K562 (cell line): ENCODE measurements around the gene RNF175. TPM values are rescaled to one million over a fixed set of nuclear protein-coding genes. Genes with fewer than 3 reads are reported as not detected.
A peak's percentile ranks its signal among the peaks of the same experiment; 100 is the strongest.

Experiments
- BRD9 ChIP-seq: fragments of 450-650 bp; IDR thresholded peaks from 2 replicates; pipeline ENCODE4 v1.6.1; 2018; ENCODE audit warnings: low read depth; ENCODE audit not compliant: partially characterized antibody
- ETV1 ChIP-seq: fragments of 450-650 bp; conservative IDR thresholded peaks from 2 replicates; pipeline ENCODE4 v1.6.1; 2016; ENCODE audit warnings: missing genetic modification characterization, control low read depth, low read depth, missing compliant biosample characterization
- FOXA3 ChIP-seq, 2 experiments: fragments of 450-650 bp in 1 of 2; sonication (generic) in 1 of 2; formaldehyde crosslinking; IDR thresholded peaks in 1 of 2; conservative IDR thresholded peaks in 1 of 2; 2 replicates each; pipeline versions ENCODE4 v1.4.0 to v1.8.0; 2020 to 2022; ENCODE audit warnings: mild to moderate bottlenecking in 2 of 2, missing genetic modification reagents in 1 of 2
- FOXM1 ChIP-seq, 2 experiments: fragments of 450-650 bp in 1 of 2; sonication (generic) in 1 of 2; formaldehyde crosslinking in 1 of 2; IDR thresholded peaks; 2 replicates each; pipeline versions ENCODE4 v1.6.1 to v1.9.0; 2017 to 2022; ENCODE audit warnings: low read depth in 2 of 2, mild to moderate bottlenecking in 2 of 2, missing genetic modification reagents in 1 of 2, moderate library complexity in 1 of 2
- GATAD2A ChIP-seq: fragments of 450-650 bp; IDR thresholded peaks from 2 replicates; pipeline ENCODE4 v1.6.1; 2017
- HCFC1 ChIP-seq: IDR thresholded peaks from 2 replicates; pipeline ENCODE4 v1.6.1; 2012; ENCODE audit warnings: low read depth, low read length, improper control_type of control experiment
- HDGF ChIP-seq: fragments of 450-650 bp; IDR thresholded peaks from 2 replicates; pipeline ENCODE4 v1.6.1; 2016
- KLF1 ChIP-seq: fragments of 450-650 bp; IDR thresholded peaks from 2 replicates; pipeline ENCODE4 v1.6.1; 2016; ENCODE audit warnings: missing genetic modification characterization, missing compliant biosample characterization
- L3MBTL2 ChIP-seq: fragments of 450-650 bp; IDR thresholded peaks from 2 replicates; pipeline ENCODE4 v1.6.1; 2016; ENCODE audit warnings: mild to moderate bottlenecking, moderate library complexity
- MAFF ChIP-seq: IDR thresholded peaks from 2 replicates; pipeline ENCODE4 v1.6.1; 2012; ENCODE audit warnings: low read length, improper control_type of control experiment
- MCM2 ChIP-seq: fragments of 450-650 bp; IDR thresholded peaks from 2 replicates; pipeline ENCODE4 v1.6.1; 2017; ENCODE audit warnings: low read depth, mild to moderate bottlenecking
- NCOA6 ChIP-seq: fragments of 450-650 bp; IDR thresholded peaks from 2 replicates; pipeline ENCODE4 v1.6.1; 2017; ENCODE audit warnings: mild to moderate bottlenecking
- NUFIP1 ChIP-seq: fragments of 450-650 bp; IDR thresholded peaks from 2 replicates; pipeline ENCODE4 v1.6.1; 2018; ENCODE audit not compliant: partially characterized antibody
- POLR2AphosphoS5 ChIP-seq: IDR thresholded peaks from 2 replicates; pipeline ENCODE4 v1.6.1; 2011; ENCODE audit warnings: mild to moderate bottlenecking, low read depth, low read length, moderate library complexity; ENCODE audit not compliant: control insufficient read depth, insufficient read depth
- POLR2G ChIP-seq: fragments of 200-400 bp; formaldehyde crosslinking; IDR thresholded peaks from 2 replicates; pipeline ENCODE4 v1.6.1; 2017; ENCODE audit warnings: low read depth, mild to moderate bottlenecking, antibody characterized with exemption, low read length, moderate library complexity
- PTTG1 ChIP-seq: fragments of 450-650 bp; IDR thresholded peaks from 2 replicates; pipeline ENCODE4 v1.6.1; 2016; ENCODE audit warnings: low read depth, mild to moderate bottlenecking, missing genetic modification characterization, missing compliant biosample characterization
- PURB ChIP-seq: sonication (generic); formaldehyde crosslinking; IDR thresholded peaks from 2 replicates; pipeline ENCODE4 v1.9.0; 2021; ENCODE audit warnings: low read depth, mild to moderate bottlenecking, missing genetic modification reagents
- SMAD3 ChIP-seq: fragments of 450-650 bp; formaldehyde crosslinking; conservative IDR thresholded peaks from 2 replicates; pipeline ENCODE4 v1.4.0; 2020; ENCODE audit warnings: mild to moderate bottlenecking
- SP2 ChIP-seq: IDR thresholded peaks from 2 replicates; pipeline ENCODE4 v1.6.1; 2011; ENCODE audit warnings: mild to moderate bottlenecking, low read depth, low read length, moderate library complexity; ENCODE audit not compliant: poor library complexity, severe bottlenecking; ENCODE audit errors: extremely low read depth
- SREBF1 ChIP-seq: fragments of 150-350 bp; IDR thresholded peaks from 2 replicates; pipeline ENCODE4 v1.6.1; 2014; ENCODE audit warnings: antibody characterized with exemption, low read depth, low read length, borderline replicate concordance
- STAT5A ChIP-seq: IDR thresholded peaks from 2 replicates; pipeline ENCODE4 v1.6.1; 2012; ENCODE audit warnings: low read length, inconsistent platforms, borderline replicate concordance
- TRIM24 ChIP-seq, 2 experiments: fragments of 450-650 bp; IDR thresholded peaks; 2 replicates each; pipeline ENCODE4 v1.6.1; 2016
- ZNF146 ChIP-seq: IDR thresholded peaks from one replicate; pipeline ENCODE4 v1.6.1; 2018; ENCODE audit warnings: missing compliant biosample characterization; ENCODE audit not compliant: unreplicated experiment
- ZNF24 ChIP-seq: fragments of 450-650 bp; IDR thresholded peaks from 2 replicates; pipeline ENCODE4 v1.6.1; 2016
- ZNF253 ChIP-seq: fragments of 250-450 bp; sonication (Bioruptor Pico); conservative IDR thresholded peaks from 2 replicates; pipeline ENCODE4 v1.6.1; 2021; ENCODE audit warnings: mild to moderate bottlenecking
- polyA plus RNA-seq, 8 experiments: library from polyadenylated mRNA; depleted of rRNA in 4 of 8; stranded (reverse) in 5 of 8; unstranded in 3 of 8; fragments of >200 nt; fragmentation: Nextera tagmentation in 2 of 8; fragmentation: Illumina TruSeq in 1 of 8; extraction: Ambion mirVana in 2 of 8; extraction: Trizol in 1 of 8; gene quantifications; 2 replicates each; pipeline versions ENCODE4 v1.2.1 to v1.2.3, GENCODE V29; 2011 to 2014; ENCODE audit warnings: inconsistent platforms in 1 of 8, missing spikeins in 1 of 8
- total RNA-seq, 7 experiments: library from RNA; depleted of rRNA in 6 of 7; stranded (reverse); fragments of >200 nt in 6 of 7; fragmentation: Illumina TruSeq in 2 of 7; extraction: Trizol in 2 of 7; gene quantifications; 2 replicates each; pipeline versions ENCODE4 v1.2.1 to v1.2.3, GENCODE V29; 2011 to 2021; ENCODE audit warnings: low replicate concordance in 1 of 7
- TF ChIP-seq, protein P1 (sequence below): conservative IDR thresholded peaks from 2 replicates; pipeline ENCODE4 v1.6.1; 2011; ENCODE audit warnings: low read depth, mild to moderate bottlenecking, low read length; ENCODE audit not compliant: control insufficient read depth
- TF ChIP-seq, protein P2 (sequence below): fragments of 200-800 bp; sonication (Bioruptor generic); IDR thresholded peaks from 2 replicates; pipeline ENCODE4 v1.6.1; 2017; ENCODE audit warnings: missing genetic modification characterization, missing compliant biosample characterization
- TF ChIP-seq, protein P3 (sequence below): fragments of 450-650 bp; formaldehyde crosslinking; IDR thresholded peaks from 2 replicates; pipeline ENCODE4 v1.4.0; 2020; ENCODE audit warnings: mild to moderate bottlenecking, moderate library complexity

Gene RNF175
- total and polyA plus RNA-seq, 9 of the 15 experiments (the other 6 are each of a cell fraction or from before 2014, with no cell fraction given) = not detected

DNA sequence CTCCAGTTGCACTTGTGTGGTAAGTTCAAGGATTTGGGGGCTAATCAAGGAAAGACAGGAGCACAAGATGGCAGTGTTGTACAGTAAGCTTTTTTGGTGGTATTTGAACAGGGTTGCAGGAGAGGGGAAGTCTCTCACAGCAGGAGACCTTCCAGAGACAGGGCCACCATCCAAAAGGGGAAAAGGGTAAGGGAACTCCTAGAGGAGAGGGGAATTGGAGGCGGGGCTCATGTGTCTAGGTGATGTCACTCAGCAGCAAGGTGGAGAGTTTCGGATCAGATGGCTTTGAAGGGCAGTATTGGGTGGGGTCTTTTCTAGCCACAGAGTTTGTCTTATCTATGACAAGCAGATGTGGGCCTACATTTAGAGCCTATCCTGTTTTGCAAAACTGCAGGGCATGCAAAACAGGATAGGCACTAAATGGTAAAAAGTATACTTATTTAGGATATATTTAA lies 13.4 kb upstream of the RNF175 start (continued):
- TF ChIP-seq MAFF (peak; percentile 25; the same call in 1 of the 2 replicates), POLR2G (no peak), STAT5A (peak; percentile 79; the same call in 1 of the 2 replicates), SREBF1 (no peak), TRIM24 (IDR thresholded peaks at IDR 0.05) (peak; percentile 83 to 91), PURB (no peak), NUFIP1 (no peak), SMAD3 (CRISPR knock-in tag) (no peak), L3MBTL2 (peak; percentile 17; the same call in 1 of the 2 replicates), ZNF146 (CRISPR knock-in tag) (no peak), ZNF24 (no peak), NCOA6 (no peak), SP2 (no peak), GATAD2A (no peak), PTTG1 (tag) (no peak), FOXM1 (IDR thresholded peaks at IDR 0.05; ENCODE audit: low read depth) (peak; percentile 77), FOXM1 (CRISPR knock-in tag; IDR thresholded peaks at IDR 0.05; ENCODE audit: low read depth) (no peak), HCFC1 (no peak), HDGF (0 out of 2 replicates have a peak, but pooled peaks have one; percentile 29), ETV1 (0 out of 2 replicates have a peak, but pooled peaks have one; percentile 28), MCM2 (no peak), BRD9 (peak; percentile 26), KLF1 (tag) (peak; percentile 66; the same call in 1 of the 2 replicates), FOXA3 (CRISPR knock-in tag; conservative IDR thresholded peaks at IDR 0.05 in 1 of 2, IDR thresholded peaks at IDR 0.05 in 1 of 2) (no peak), POLR2AphosphoS5 (peak; percentile 78; the same call in 1 of the 2 replicates), ZNF253 (CRISPR knock-in tag) (no peak)
- TF ChIP-seq, protein P1, sequence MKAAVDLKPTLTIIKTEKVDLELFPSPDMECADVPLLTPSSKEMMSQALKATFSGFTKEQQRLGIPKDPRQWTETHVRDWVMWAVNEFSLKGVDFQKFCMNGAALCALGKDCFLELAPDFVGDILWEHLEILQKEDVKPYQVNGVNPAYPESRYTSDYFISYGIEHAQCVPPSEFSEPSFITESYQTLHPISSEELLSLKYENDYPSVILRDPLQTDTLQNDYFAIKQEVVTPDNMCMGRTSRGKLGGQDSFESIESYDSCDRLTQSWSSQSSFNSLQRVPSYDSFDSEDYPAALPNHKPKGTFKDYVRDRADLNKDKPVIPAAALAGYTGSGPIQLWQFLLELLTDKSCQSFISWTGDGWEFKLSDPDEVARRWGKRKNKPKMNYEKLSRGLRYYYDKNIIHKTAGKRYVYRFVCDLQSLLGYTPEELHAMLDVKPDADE = no peak
- TF ChIP-seq, protein P2, sequence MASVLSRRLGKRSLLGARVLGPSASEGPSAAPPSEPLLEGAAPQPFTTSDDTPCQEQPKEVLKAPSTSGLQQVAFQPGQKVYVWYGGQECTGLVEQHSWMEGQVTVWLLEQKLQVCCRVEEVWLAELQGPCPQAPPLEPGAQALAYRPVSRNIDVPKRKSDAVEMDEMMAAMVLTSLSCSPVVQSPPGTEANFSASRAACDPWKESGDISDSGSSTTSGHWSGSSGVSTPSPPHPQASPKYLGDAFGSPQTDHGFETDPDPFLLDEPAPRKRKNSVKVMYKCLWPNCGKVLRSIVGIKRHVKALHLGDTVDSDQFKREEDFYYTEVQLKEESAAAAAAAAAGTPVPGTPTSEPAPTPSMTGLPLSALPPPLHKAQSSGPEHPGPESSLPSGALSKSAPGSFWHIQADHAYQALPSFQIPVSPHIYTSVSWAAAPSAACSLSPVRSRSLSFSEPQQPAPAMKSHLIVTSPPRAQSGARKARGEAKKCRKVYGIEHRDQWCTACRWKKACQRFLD (CRISPR knock-in tag) = no peak
- TF ChIP-seq, protein P3, sequence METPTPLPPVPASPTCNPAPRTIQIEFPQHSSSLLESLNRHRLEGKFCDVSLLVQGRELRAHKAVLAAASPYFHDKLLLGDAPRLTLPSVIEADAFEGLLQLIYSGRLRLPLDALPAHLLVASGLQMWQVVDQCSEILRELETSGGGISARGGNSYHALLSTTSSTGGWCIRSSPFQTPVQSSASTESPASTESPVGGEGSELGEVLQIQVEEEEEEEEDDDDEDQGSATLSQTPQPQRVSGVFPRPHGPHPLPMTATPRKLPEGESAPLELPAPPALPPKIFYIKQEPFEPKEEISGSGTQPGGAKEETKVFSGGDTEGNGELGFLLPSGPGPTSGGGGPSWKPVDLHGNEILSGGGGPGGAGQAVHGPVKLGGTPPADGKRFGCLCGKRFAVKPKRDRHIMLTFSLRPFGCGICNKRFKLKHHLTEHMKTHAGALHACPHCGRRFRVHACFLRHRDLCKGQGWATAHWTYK = no peak
